GM13977 (cell line): ENCODE measurements around the gene IDUA.

Source experiments
- DNase-seq: peaks from one replicate; pipeline ENCODE4 v3.0.0; 2012; ENCODE audit warnings: low spot score
- CTCF ChIP-seq: IDR thresholded peaks from 2 replicates; pipeline ENCODE4 v1.5.1; 2012; ENCODE audit warnings: mild to moderate bottlenecking, control low read depth; ENCODE audit not compliant: insufficient read depth; ENCODE audit errors: extremely low read depth, missing control alignments
- in situ Hi-C: fragments of 300-500 bp; cut with MboI; formaldehyde crosslinking; loops from one replicate; pipeline ENCODE4 v1.12.0; 2022; ENCODE audit warnings: low sequenced_read_pairs, low pct_unique_long_range_greater_than_20kb, mixed read lengths, inconsistent platforms; ENCODE audit not compliant: unreplicated experiment

IDUA gene

DNA sequence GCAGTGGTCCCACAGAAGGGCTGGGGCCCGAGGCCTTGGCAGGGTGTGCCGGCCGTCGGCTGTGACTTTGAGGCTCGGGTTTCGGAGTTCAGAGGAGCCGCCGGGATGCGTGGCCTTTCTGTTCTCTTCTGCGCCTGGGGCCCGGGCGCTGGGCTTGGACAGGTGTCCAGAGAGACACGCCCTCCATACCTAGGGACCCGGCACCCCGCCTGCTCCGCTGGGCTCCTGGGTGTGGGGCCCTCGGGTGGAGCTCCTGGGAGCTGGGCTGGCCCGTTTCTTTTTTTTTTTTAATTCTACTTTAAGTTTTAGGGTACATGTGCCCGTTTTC lies 35.9 kb downstream of the IDUA start:
- in situ Hi-C loops: no loop called here
- DNase-seq: no peak
- no peak for TF ChIP-seq CTCF

DNA sequence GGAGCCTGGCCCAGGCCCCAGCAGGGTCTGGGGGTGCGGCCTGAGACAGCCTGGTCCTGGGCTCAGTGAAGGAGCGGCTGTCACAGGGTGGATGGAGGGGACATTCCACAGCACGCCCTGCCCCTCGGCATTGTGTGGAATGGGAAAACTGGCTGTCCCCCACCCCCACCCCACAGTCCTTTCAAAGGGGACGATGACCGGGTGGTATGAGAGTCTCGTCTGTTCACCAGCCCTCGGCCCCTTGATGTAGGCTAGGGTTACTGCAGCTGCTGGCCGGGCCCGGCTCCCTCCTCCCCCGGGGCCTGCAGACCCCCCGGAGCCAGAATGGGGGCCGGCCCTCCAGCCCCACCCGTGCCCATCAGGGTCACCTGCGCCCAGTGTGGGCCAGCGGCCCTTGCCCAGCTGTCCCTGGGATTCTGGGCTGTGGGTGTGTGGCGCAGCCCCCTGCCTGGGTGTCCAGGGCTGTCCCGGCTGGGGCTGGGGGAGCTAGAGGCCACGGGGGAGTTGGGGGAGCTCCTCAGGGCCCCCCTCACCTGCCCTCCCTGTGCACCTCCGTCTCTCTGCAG lies 36.3 kb downstream of the IDUA start:
- in situ Hi-C loops: no loop called here
- no peak for DNase-seq
- no peak for TF ChIP-seq CTCF

DNA sequence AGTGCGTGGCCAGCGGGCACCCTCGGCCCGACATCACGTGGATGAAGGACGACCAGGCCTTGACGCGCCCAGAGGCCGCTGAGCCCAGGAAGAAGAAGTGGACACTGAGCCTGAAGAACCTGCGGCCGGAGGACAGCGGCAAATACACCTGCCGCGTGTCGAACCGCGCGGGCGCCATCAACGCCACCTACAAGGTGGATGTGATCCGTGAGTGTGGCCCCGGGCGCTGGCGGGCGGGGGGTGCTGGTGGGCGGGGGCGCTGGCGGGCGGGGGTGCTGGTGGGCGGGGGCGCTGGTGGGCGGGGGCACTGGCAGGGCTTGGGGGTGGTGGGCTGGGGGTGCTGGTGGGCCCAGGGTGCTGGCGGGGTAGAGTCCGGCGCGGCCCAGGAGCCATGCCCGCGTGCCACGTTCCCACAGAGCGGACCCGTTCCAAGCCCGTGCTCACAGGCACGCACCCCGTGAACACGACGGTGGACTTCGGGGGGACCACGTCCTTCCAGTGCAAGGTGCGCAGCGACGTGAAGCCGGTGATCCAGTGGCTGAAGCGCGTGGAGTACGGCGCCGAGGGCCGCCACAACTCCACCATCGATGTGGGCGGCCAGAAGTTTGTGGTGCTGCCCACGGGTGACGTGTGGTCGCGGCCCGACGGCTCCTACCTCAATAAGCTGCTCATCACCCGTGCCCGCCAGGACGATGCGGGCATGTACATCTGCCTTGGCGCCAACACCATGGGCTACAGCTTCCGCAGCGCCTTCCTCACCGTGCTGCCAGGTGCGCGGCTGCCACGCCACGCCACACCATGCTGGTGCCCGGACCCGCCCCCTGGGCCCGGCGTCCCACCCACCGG lies 37.3 kb downstream of the IDUA start:
- no peak for TF ChIP-seq CTCF
- in situ Hi-C loops: no loop called here
- DNase-seq: no peak

DNA sequence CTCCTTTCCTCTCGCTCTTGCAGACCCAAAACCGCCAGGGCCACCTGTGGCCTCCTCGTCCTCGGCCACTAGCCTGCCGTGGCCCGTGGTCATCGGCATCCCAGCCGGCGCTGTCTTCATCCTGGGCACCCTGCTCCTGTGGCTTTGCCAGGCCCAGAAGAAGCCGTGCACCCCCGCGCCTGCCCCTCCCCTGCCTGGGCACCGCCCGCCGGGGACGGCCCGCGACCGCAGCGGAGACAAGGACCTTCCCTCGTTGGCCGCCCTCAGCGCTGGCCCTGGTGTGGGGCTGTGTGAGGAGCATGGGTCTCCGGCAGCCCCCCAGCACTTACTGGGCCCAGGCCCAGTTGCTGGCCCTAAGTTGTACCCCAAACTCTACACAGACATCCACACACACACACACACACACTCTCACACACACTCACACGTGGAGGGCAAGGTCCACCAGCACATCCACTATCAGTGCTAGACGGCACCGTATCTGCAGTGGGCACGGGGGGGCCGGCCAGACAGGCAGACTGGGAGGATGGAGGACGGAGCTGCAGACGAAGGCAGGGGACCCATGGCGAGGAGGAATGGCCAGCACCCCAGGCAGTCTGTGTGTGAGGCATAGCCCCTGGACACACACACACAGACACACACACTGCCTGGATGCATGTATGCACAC lies 38.2 kb downstream of the IDUA start:
- TF ChIP-seq CTCF: no peak
- no peak for DNase-seq
- in situ Hi-C loops: no loop called here

DNA sequence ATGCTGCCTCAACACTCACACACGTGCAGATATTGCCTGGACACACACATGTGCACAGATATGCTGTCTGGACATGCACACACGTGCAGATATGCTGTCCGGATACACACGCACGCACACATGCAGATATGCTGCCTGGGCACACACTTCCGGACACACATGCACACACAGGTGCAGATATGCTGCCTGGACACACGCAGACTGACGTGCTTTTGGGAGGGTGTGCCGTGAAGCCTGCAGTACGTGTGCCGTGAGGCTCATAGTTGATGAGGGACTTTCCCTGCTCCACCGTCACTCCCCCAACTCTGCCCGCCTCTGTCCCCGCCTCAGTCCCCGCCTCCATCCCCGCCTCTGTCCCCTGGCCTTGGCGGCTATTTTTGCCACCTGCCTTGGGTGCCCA lies 39.3 kb downstream of the IDUA start:
- in situ Hi-C loops: no loop called here
- peak; percentile 94 for DNase-seq
- no peak for TF ChIP-seq CTCF

- in situ Hi-C loops: no loop called here
- no peak for TF ChIP-seq CTCF
- DNase-seq: no peak
These were observed 40.5 kb downstream of the IDUA start for GRCh38 chr4:1027219-1027914.
